Nephron (organoid): ENCODE results near the gene ATP6V1C2.
A peak's percentile ranks its signal among the peaks of the same experiment; 100 is the strongest.

ENCODE experiments used
- H3K27ac Mint-ChIP-seq, 3 experiments: 2 replicates each; pipeline ENCODE4 v1.8.0; 2020; ENCODE audit warnings: mixed read lengths in 3 of 3, mild to moderate bottlenecking in 2 of 3, moderate library complexity in 1 of 3
- H3K27me3 Mint-ChIP-seq: 2 replicates; pipeline ENCODE4 v1.8.0; 2021; ENCODE audit warnings: low read depth, mild to moderate bottlenecking, moderate library complexity, mixed read lengths
- H3K36me3 Mint-ChIP-seq: 2 replicates; pipeline ENCODE4 v1.8.0; 2020; ENCODE audit warnings: low read depth, mixed read lengths
- H3K4me1 Mint-ChIP-seq: 2 replicates; pipeline ENCODE4 v1.8.0; 2020; ENCODE audit warnings: mixed read lengths
- H3K4me3 Mint-ChIP-seq, 3 experiments: 2 replicates each; pipeline ENCODE4 v1.8.0; 2020; ENCODE audit warnings: mild to moderate bottlenecking in 3 of 3, mixed read lengths in 3 of 3, moderate library complexity in 2 of 3
- H3K9me3 Mint-ChIP-seq: 2 replicates; pipeline ENCODE4 v1.8.0; 2020; ENCODE audit warnings: mixed read lengths
- TF ChIP-seq, protein P1 (sequence below), 3 experiments: fragments of 200-600 bp; sonication (generic); IDR thresholded peaks; one replicate each; pipeline ENCODE4 v1.5.0; 2021; ENCODE audit warnings: antibody characterized with exemption in 3 of 3; ENCODE audit not compliant: unreplicated experiment in 3 of 3

The ATP6V1C2 gene

DNA sequence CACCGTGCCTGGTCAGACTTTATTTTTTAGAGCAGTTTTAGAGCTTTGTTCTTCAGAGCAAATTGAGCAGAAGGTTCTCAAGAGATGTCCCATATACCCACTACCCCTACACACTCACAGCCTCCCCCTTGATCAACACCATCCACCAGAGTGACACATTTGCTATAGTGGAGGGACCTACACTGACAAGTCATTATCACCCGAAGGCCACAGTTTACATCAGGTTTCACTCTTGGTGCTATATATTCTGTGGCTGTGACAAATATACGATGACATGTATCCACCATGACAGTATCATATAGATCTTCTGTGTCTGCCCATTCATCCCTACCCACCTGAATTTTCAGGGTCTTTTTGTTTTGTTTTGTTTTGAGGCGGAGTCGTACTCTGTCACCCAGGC lies 15.4 kb upstream of the ATP6V1C2 start:
- H3K9me3 Mint-ChIP-seq: no peaks in the 10 kb centered on the region
- no peaks in the 10 kb centered on the region for H3K36me3 Mint-ChIP-seq
- H3K27ac Mint-ChIP-seq: no peak overlapping the region
- H3K4me1 Mint-ChIP-seq: no peaks in the 10 kb centered on the region
- TF ChIP-seq, protein P1, sequence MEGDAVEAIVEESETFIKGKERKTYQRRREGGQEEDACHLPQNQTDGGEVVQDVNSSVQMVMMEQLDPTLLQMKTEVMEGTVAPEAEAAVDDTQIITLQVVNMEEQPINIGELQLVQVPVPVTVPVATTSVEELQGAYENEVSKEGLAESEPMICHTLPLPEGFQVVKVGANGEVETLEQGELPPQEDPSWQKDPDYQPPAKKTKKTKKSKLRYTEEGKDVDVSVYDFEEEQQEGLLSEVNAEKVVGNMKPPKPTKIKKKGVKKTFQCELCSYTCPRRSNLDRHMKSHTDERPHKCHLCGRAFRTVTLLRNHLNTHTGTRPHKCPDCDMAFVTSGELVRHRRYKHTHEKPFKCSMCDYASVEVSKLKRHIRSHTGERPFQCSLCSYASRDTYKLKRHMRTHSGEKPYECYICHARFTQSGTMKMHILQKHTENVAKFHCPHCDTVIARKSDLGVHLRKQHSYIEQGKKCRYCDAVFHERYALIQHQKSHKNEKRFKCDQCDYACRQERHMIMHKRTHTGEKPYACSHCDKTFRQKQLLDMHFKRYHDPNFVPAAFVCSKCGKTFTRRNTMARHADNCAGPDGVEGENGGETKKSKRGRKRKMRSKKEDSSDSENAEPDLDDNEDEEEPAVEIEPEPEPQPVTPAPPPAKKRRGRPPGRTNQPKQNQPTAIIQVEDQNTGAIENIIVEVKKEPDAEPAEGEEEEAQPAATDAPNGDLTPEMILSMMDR (IDR thresholded peaks at IDR 0.05; ENCODE audit: unreplicated experiment in 3 of 3): no peak
- H3K4me3 Mint-ChIP-seq: no peak overlapping the region
- H3K27me3 Mint-ChIP-seq: peaks cover 59% of the 10 kb centered on the region

DNA sequence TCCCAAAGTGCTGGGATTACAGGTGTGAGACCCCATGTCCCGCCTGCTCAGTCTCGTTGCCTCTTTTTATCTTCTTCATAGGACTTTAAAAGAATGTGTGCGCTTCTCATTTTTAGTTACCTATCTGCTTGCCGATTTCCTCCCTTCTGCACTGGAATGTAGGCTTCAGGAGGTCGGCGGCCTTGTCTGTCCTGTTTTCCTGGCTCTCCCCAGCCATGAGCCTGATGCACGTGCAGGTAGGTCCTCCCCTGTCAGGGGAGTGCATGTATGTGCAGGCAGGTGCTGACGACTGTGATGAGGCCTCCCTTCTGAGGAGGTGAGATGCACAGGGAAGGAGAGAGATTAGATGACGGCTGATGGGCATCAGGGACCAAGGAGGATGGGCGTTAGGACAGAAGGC lies 13.6 kb upstream of the ATP6V1C2 start:
- no peaks in the 10 kb centered on the region for H3K9me3 Mint-ChIP-seq
- TF ChIP-seq, protein P1 (IDR thresholded peaks at IDR 0.05; ENCODE audit: unreplicated experiment in 3 of 3): no peak
- no peak overlapping the region for H3K27ac Mint-ChIP-seq
- H3K4me1 Mint-ChIP-seq: no peaks in the 10 kb centered on the region
- H3K4me3 Mint-ChIP-seq: no peak overlapping the region
- no peaks in the 10 kb centered on the region for H3K36me3 Mint-ChIP-seq
- H3K27me3 Mint-ChIP-seq: peaks cover 65% of the 10 kb centered on the region

DNA sequence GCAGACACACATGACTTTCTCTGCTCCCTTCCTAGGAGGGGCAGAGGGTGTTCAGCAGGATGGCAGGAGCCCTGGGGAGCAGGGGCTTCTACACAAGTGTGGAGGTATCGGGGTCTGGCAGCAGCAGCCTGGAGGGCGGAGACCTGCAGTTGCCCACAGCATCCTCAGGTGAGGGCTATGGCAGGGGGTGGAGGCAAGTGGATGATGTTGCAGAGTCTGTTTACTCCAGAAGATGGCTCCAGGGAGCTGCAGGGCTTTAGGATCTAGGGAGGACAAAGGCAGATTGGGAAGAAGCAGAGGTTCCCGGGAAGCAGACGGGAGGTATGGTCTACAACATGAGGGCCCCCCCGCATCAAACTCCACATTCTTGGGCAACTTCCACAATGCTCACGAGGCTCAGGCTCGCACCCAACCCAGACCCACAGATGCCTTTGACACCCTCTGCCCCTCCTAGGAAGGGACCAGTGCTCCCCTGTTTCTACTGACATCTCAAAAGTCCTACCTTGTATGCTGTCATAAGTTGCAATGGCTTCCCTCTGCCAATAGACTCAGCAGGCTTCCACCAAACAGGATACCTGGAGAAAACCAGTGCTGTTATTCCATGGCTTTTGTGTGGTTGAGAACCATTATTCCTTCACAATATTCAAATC lies 12.0 kb upstream of the ATP6V1C2 start:
- TF ChIP-seq, protein P1 (IDR thresholded peaks at IDR 0.05; ENCODE audit: unreplicated experiment in 3 of 3): peak in 2 of 3 experiments; percentile 16 to 25
- Mint-ChIP-seq H3K4me3 (no peak overlapping the region), H3K9me3 (no peaks in the 10 kb centered on the region), H3K4me1 (no peaks in the 10 kb centered on the region), H3K27me3 (peaks cover 67% of the 10 kb centered on the region), H3K36me3 (no peaks in the 10 kb centered on the region), H3K27ac (no peak overlapping the region)

DNA sequence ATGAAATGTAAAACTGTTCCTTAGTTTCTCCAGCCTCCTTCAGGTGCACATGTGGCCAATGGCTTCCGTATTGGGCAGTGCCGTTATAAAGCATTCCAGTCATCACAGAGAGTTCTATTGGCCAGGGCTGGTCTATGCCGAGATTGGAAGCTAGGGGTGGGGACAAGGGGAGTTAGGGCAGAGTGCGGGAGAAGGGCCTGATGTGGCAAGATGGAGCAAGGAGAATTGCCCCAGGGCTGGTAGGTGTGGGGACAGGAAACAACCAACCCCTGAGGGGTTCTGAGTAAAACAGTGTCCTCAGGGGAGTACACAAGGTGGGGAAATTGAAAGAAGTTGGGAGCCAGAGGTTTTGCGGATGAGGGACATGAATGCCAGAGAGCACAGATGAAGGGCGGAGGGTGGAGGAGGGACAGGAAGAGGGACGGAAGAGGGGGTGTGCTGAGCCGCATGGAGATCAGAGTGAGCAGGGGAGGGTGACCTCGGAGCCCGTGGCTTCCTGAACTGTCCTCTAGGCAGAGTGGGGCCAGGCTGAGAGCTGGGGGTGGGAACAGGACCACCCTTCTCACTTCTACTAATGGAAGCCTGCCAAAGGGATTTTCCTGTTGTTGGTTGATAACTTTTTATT lies 9.1 kb upstream of the ATP6V1C2 start:
- H3K27me3 Mint-ChIP-seq: peaks cover 69% of the 10 kb centered on the region
- no peak overlapping the region for H3K4me3 Mint-ChIP-seq

GRCh38 chr2:10716581-10716980 lies 4.8 kb upstream of the ATP6V1C2 start:
- Mint-ChIP-seq H3K27ac (no peak overlapping the region), H3K36me3 (no peaks in the 10 kb centered on the region), H3K9me3 (no peaks in the 10 kb centered on the region), H3K27me3 (peaks cover 82% of the 10 kb centered on the region), H3K4me3 (no peak overlapping the region), H3K4me1 (no peaks in the 10 kb centered on the region)
- TF ChIP-seq, protein P1 (IDR thresholded peaks at IDR 0.05; ENCODE audit: unreplicated experiment in 3 of 3): no peak

More for the DNA sequence above, 9.1 kb upstream of the ATP6V1C2 start:
- TF ChIP-seq, protein P1 (IDR thresholded peaks at IDR 0.05; ENCODE audit: unreplicated experiment in 3 of 3): no peak
- H3K36me3 Mint-ChIP-seq: no peaks in the 10 kb centered on the region
- H3K27ac Mint-ChIP-seq: no peak overlapping the region
- H3K9me3 Mint-ChIP-seq: no peaks in the 10 kb centered on the region
- no peaks in the 10 kb centered on the region for H3K4me1 Mint-ChIP-seq

DNA sequence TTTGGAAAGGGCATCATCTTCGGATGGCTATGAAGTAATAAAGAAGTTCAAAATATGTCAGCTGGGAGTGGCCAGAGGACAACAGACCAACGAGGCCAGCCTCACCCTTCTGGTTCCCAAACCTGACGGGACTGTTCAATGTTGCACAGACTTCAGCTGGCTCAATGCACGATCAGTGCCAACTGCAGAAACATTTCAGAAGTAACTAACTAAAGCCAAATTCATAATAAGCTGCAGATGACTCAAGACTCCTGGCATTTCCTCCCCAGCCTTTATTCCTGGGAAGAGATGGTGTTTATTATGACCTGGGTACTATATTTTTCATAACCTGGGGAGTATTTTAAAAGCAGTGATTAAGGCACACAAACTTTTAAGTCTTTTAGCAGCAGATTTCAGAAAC lies 3.8 kb upstream of the ATP6V1C2 start:
- no peaks in the 10 kb centered on the region for H3K4me1 Mint-ChIP-seq
- TF ChIP-seq, protein P1 (IDR thresholded peaks at IDR 0.05; ENCODE audit: unreplicated experiment in 3 of 3): no peak
- no peak overlapping the region for H3K27ac Mint-ChIP-seq
- no peaks in the 10 kb centered on the region for H3K9me3 Mint-ChIP-seq
- no peak overlapping the region for H3K4me3 Mint-ChIP-seq
- peaks cover 86% of the 10 kb centered on the region for H3K27me3 Mint-ChIP-seq
- no peaks in the 10 kb centered on the region for H3K36me3 Mint-ChIP-seq
